GM18858 (cell line): Measurements from ENCODE around the gene TMEM169.
A peak's percentile ranks its signal among the peaks of the same experiment; 100 is the strongest.

Experiments
- ATAC-seq: cut with Tn5 transposase; IDR thresholded peaks from one replicate; pipeline ENCODE4 v1.9.1; 2021; ENCODE audit not compliant: unreplicated experiment

Gene TMEM169

DNA sequence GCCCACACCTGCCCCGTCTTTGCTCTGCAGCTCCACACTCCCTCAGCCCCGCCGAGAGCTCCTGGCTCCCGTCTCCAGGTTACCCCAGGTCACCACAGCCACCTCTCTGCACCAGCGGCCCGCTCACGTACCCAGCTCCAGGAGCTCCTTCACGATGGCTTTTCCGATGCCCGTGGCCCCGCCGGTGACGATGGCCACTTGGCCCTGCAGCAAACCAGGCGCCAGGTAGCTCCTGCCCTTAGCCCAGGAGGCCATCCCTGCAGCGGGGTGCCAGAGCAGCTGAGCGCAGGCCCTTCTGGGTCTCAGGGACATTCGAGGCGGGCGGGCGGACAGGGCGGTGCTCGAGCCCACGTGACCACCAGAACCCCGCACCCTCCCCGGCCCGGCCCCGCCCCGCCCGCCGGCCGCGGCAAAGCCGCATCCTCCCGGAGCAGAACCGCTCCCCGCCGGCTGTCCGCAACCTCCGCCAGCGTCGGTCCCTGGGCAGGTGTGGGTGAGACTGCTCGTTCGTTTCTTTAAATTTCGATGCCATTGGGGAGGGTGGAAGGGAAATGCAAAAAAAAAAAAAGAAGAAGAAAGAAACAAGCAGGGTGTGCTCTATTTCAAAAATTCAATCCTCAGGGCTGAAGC is at the start of gene TMEM169, which contains the start of gene PECR:
Gene TMEM169 (plus strand): TSS at position 433 of the 630 bp plus-strand sequence. CDS start 14,045 bp downstream, outside the sequence.
Gene PECR (minus strand): TSS at position 323 of the 630 bp plus-strand sequence. CDS start 68 bp downstream, at position 255.
- peak; percentile 75 for ATAC-seq

DNA sequence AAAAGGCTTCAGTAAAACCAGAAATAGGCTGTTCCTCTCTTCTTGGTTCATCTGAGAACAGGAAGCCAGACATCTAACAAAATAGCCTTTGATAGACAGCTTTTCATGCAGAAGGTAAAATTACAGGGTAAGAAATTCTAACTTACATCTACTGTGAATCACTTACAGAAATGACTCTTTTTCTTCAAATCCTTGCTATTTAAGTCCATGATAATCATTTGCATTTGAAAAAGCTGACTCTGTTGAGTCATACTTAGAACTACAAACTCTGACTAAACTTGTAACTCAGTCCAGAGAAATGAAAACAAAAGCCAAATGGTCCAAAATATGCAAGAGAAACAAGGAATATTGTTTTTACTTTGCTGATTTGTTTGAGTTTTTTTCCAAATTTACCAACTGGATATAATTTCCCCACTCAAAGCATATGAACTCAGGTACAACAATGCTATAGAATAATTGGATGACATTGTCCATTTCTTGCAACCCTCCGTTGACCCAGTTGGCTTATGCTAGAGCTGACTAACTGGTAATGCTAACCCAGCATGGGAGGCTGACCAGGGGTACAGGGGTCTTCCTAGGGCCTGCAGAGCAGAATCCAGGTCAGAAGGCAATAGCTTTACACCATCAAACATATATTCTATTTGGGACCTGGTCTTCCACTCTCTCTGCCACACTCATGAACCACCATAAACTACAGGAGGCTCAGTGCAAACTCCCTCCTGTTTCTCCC is 49.6 kb upstream of the TMEM169 start:
- ATAC-seq, result peak; percentile 92

DNA sequence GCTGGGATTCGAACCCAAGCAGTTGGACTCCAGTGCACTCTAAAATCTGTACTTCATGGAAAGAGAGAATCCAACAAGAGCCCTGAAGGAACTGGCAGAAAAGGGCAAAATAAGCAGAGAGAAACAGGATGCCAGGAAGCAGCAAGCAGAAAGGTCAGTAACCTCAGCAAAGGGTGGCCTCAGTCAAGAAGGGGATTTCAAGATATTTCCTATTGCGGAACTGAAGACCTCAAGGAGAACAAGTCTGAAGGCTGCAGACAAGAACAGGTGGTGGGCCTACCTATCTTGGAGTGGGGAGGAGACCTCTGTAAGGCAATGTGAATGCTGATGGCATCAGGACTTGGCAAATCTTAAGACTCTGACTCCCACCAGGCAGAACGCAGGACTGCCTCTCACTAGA is 48.3 kb upstream of the TMEM169 start:
- ATAC-seq, result no peak

- no peak for ATAC-seq
Measured at GRCh38 chr2:216034065-216034464, 47.7 kb upstream of the TMEM169 start.

GRCh38 chr2:216039918-216040317 is 41.8 kb upstream of the TMEM169 start:
- no peak for ATAC-seq

- ATAC-seq, result no peak
Measured at GRCh38 chr2:216041438-216041837, 40.3 kb upstream of the TMEM169 start.

DNA sequence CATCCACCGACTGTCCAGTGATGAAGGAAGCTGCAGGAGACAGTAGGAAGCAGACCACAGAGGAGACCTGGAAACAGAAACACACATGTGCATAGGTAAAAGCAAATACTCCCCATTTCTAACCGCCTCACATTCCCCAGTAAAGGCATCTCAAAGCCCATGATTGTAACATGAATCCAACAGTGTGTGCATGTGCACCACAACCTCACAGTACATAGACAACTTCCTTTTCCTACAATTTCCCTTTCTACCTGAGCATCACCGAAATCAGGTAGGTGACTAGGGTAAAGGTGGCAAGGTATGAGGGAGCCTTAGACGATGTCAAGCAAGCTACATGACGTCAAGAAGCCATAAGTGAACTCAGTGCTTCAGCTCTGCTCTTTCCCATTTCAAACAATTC is 37.8 kb upstream of the TMEM169 start:
- ATAC-seq, result no peak

DNA sequence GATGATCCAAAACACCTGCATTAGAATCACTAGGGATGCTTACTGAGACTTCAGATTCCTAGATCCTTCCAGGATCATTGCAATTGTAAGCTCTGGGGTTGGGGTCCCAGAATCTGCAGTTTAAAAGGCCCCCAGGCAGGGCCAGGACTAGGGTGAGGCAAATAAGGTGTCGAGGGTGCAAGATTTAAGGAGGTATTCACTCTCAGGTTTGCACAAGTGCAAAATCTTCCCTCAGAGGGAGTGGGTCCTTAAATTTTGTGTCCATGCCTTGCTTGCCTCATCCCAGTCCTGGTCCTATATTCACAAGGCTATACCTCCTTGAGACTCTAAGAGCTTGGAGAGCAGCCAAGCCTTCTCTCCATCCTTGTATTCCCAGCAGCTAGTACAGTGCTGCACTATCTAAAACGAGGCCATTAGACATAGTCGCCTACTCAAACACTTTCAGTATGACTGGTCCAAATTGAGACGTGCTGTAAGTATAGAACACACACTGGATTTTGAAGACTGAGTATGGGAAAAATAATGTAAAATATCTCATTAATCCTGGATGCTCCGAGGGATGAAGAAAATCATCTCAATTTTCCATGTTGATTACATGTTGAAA is 36.7 kb upstream of the TMEM169 start:
- peak; percentile 97 for ATAC-seq

- ATAC-seq, result no peak
Measured at GRCh38 chr2:216047397-216047796, 34.3 kb upstream of the TMEM169 start.

GRCh38 chr2:216049452-216049851 is 32.3 kb upstream of the TMEM169 start:
- ATAC-seq, result no peak

- no peak for ATAC-seq
Measured at GRCh38 chr2:216051350-216051749, 30.4 kb upstream of the TMEM169 start.

- ATAC-seq, result no peak
Measured at GRCh38 chr2:216052420-216052819, 29.3 kb upstream of the TMEM169 start.

DNA sequence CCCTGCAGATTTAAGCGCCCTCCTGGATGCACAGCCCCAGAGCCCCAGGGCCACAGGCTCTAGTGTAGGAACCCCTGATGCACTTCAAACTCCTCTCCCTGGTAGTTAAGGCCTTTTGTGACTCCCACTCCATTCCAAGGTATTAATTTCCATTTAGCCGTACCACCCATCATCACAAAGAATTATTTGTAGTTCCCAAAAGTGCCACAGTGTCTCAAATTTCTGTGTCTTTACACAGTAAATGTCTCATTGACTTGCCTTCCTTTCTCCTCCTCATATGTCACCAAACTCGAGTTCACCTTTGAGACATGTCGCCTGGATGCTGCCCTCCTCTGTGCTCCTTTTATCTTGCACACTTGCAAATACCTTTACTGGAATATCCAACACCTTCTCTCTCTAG is 26.0 kb upstream of the TMEM169 start:
- ATAC-seq, result no peak

DNA sequence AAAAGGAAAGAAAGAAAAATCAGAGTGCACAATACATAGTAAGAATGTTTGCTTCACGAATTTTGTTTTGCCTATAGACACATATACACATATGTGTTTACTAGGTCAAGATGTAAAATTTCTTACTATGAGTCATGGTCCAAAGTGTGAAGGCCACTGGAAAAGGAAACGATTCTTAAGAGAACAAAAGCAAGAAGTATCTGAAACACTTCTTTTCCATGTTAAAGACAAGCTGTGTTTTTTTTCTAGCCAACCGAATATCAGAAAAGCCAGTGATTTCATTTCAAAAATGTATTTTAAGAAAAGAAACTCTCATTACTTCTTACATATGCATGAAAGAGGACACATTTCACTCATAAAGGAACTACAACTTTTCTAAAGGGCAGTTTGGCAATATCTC is 25.0 kb upstream of the TMEM169 start:
- peak; percentile 49 for ATAC-seq

DNA sequence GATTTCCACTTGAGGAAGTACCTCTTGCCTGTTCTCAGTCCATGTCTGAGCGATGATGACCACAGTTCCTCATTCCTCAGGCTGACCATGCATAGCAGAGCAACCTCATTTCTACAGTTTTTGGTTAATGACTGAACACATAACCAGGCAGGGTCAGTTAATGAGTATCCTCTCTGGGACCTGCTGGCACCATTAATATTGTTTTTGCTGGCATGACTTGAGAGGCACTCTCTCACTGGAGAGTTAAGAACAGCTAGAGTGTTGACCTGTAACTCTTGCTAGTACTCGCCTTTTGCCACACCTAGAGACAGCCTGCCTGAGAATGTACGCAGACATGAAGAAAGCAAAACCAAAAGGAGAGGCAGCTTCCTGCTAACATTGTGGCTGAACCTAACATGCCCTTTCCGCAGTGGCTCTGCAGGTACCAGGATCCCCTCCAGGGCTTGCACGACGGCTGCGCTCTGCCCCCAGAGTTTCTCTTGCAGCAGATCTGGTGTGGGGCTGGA is 24.0 kb upstream of the TMEM169 start:
- peak; percentile 75 for ATAC-seq

- no peak for ATAC-seq
Measured at GRCh38 chr2:216059233-216059834, 22.4 kb upstream of the TMEM169 start.

DNA sequence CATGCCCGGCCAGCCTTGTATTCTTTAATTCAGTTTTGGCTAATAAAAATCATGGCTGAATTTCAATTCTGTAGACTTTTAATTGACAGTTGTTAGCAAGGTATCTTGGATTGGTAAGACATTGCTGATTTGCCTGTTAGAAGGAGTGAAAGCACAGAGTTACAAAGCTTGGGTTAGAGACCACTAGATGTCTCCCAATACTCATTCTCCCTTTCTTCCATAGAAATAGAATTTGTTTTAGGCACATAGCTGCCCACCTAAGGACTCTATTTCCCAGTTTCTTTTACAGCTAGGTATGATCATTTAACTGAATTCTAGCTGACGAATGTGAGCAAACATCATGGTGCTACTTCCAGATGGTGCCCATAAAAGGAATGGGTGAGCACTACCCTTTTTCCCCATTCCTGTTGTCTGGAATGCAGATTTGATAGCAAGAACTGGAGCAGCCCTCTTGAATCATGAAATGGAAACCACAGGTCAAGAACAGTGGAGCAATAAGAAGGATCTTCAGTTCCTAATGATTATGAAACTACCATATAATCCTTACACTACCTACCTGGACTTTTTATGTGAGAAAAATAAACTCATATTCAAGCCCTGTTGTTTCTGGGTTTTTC is 17.6 kb upstream of the TMEM169 start:
- ATAC-seq, result no peak

GRCh38 chr2:216064665-216065064 is 17.1 kb upstream of the TMEM169 start:
- no peak for ATAC-seq

DNA sequence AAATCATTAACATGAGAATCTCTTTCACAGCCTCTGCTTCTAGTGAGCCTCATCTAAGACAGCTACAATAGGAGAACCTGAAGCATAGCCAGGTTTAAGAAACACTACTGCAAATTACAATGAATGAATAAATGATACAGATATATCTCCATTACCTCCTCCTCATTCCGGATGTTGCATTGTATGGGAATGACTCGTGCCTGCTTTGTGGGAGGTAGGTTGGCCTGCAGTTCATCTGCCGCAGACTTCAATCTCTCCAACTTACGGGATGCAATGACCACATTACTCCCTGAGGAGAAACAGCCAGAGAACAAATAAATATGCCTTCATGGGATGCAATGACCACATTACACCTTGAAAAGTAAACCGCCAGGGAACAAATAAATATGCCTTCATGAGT is 15.5 kb upstream of the TMEM169 start:
- no peak for ATAC-seq

DNA sequence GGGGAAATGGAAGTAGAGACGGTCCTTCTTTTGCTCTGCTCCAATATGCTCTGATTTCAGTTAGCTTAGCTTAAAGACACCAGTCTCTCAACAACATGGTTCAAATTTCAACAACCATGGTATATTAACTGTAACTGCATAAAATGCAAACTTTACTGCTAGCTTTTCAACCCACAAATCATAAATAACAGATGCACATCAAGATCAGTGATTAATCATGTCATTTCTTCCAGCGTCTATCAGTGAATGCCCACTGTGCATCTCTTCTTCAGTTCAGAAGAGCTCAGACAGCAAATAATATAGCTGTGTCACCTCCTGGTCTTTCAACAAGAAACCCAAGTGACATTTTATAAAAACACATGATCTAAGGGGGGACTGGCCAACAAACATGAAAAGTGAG is 12.7 kb upstream of the TMEM169 start:
- ATAC-seq, result no peak

DNA sequence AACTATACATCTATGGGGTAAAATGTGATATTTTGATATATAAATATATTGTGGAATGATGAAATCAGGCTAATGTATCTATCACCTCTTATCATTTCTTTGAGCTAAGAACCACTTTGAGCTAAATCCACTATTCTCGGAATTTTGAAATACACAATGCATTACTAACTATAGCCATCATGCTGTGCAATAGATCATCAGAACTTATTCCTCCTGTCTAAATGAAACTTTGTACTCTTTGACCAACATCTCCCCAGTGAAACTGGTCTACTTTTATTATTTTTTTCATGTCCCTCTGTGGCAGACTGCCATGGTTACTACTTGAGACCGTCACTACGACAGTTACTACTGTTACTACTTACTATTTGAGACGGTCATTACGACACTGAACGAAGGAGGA is 11.5 kb upstream of the TMEM169 start:
- no peak for ATAC-seq
